ENCODE data around the gene LPA. TPM values are rescaled to one million over a fixed set of nuclear protein-coding genes. Genes with fewer than 3 reads are reported as not detected.
"Not testable (repeated sequence)": the region's sequence is repeated elsewhere in the genome, so short reads cannot be mapped to it uniquely, and the experiment has no call there.

LPA gene
- total RNA-seq: not detected
- not detected for polyA plus RNA-seq

- not testable (repeated sequence) for H3K9me3 ChIP-seq (ENCODE audit: control insufficient read depth in 2 of 2, low read length in 2 of 2); ATAC-seq (ENCODE audit: low read depth in 2 of 2); H3K36me3 Mint-ChIP-seq; H3K4me1 Mint-ChIP-seq; H3K4me1 ChIP-seq (ENCODE audit: control insufficient read depth, insufficient read depth, low read length, poor library complexity, severe bottlenecking); H3K4me3 ChIP-seq (ENCODE audit: low read depth, low read length); H3K9me3 Mint-ChIP-seq; H3K36me3 ChIP-seq (ENCODE audit: control insufficient read depth, insufficient read depth, low read length); H3K4me3 Mint-ChIP-seq; H3K27ac ChIP-seq (ENCODE audit: insufficient read depth, low read length, poor library complexity, severe bottlenecking); DNase-seq; H3K27me3 ChIP-seq (ENCODE audit: control insufficient read depth, insufficient read depth, low read length); H3K27me3 Mint-ChIP-seq; H3K27ac Mint-ChIP-seq
Measured at GRCh38 chr6:160664198-160664597, at the start of gene LPA. TSS of gene LPA (minus strand) at chr6:160664275. CDS start at chr6:160664214, 61 bp downstream.

- not testable (repeated sequence) for H3K27me3 Mint-ChIP-seq; H3K4me1 Mint-ChIP-seq; H3K4me3 ChIP-seq (ENCODE audit: low read depth, low read length); H3K36me3 ChIP-seq (ENCODE audit: control insufficient read depth, insufficient read depth, low read length); H3K27me3 ChIP-seq (ENCODE audit: control insufficient read depth, insufficient read depth, low read length); H3K27ac ChIP-seq (ENCODE audit: insufficient read depth, low read length, poor library complexity, severe bottlenecking); H3K4me3 Mint-ChIP-seq; H3K36me3 Mint-ChIP-seq; DNase-seq; H3K9me3 Mint-ChIP-seq; ATAC-seq (ENCODE audit: low read depth in 2 of 2); H3K9me3 ChIP-seq (ENCODE audit: control insufficient read depth in 2 of 2, low read length in 2 of 2); H3K27ac Mint-ChIP-seq; H3K4me1 ChIP-seq (ENCODE audit: control insufficient read depth, insufficient read depth, low read length, poor library complexity, severe bottlenecking)
Measured at GRCh38 chr6:160708993-160709392, 44.9 kb upstream of the LPA start.

GRCh38 chr6:160704688-160705087 lies 40.6 kb upstream of the LPA start:
- peak overlapping the region in 1 of 4 donors; percentile 11 for H3K4me3 Mint-ChIP-seq
- not testable (repeated sequence) for H3K4me3 ChIP-seq (ENCODE audit: low read depth, low read length); H3K4me1 Mint-ChIP-seq; H3K36me3 ChIP-seq (ENCODE audit: control insufficient read depth, insufficient read depth, low read length); H3K27me3 ChIP-seq (ENCODE audit: control insufficient read depth, insufficient read depth, low read length); H3K9me3 ChIP-seq (ENCODE audit: control insufficient read depth in 2 of 2, low read length in 2 of 2); H3K27me3 Mint-ChIP-seq; DNase-seq; H3K27ac Mint-ChIP-seq; H3K36me3 Mint-ChIP-seq; H3K9me3 Mint-ChIP-seq; ATAC-seq (ENCODE audit: low read depth in 2 of 2); H3K27ac ChIP-seq (ENCODE audit: insufficient read depth, low read length, poor library complexity, severe bottlenecking); H3K4me1 ChIP-seq (ENCODE audit: control insufficient read depth, insufficient read depth, low read length, poor library complexity, severe bottlenecking)

- H3K27ac ChIP-seq (ENCODE audit: insufficient read depth, low read length, poor library complexity, severe bottlenecking); H3K27me3 ChIP-seq (ENCODE audit: control insufficient read depth, insufficient read depth, low read length); H3K27me3 Mint-ChIP-seq; H3K4me1 ChIP-seq (ENCODE audit: control insufficient read depth, insufficient read depth, low read length, poor library complexity, severe bottlenecking); H3K36me3 ChIP-seq (ENCODE audit: control insufficient read depth, insufficient read depth, low read length); DNase-seq; ATAC-seq (ENCODE audit: low read depth in 2 of 2); H3K9me3 Mint-ChIP-seq; H3K9me3 ChIP-seq (ENCODE audit: control insufficient read depth in 2 of 2, low read length in 2 of 2); H3K4me3 Mint-ChIP-seq; H3K4me1 Mint-ChIP-seq; H3K36me3 Mint-ChIP-seq; H3K4me3 ChIP-seq (ENCODE audit: low read depth, low read length): not testable (repeated sequence)
- H3K27ac Mint-ChIP-seq: peak within 1 kb of the TSS in 1 of 3 donors; percentile 60
Measured at GRCh38 chr6:160701918-160702680, 38.0 kb upstream of the LPA start, which contains the start of gene PLG. TSS of gene PLG (plus strand) at chr6:160702244. CDS start at chr6:160702305, 61 bp downstream.

- Mint-ChIP-seq H3K9me3 (peaks cover 0 to 4% (median 1%) of the 10 kb centered on the region in 7 donors), H3K27me3 (peaks cover 8% of the 10 kb centered on the region), H3K36me3 (no peaks in the 10 kb centered on the region), H3K27ac (no peak overlapping the region), H3K4me3 (no peak overlapping the region), H3K4me1 (no peaks in the 10 kb centered on the region)
- ATAC-seq (ENCODE audit: low read depth in 2 of 2) (no peak), DNase-seq (no peak)
- H3K4me1 ChIP-seq (ENCODE audit: control insufficient read depth, insufficient read depth, low read length, poor library complexity, severe bottlenecking): no peaks in the 10 kb centered on the region
- no peaks in the 10 kb centered on the region for H3K27me3 ChIP-seq (ENCODE audit: control insufficient read depth, insufficient read depth, low read length)
- no peaks in the 10 kb centered on the region for H3K36me3 ChIP-seq (ENCODE audit: control insufficient read depth, insufficient read depth, low read length)
- no peak overlapping the region for H3K4me3 ChIP-seq (ENCODE audit: low read depth, low read length)
- no peak overlapping the region for H3K27ac ChIP-seq (ENCODE audit: insufficient read depth, low read length, poor library complexity, severe bottlenecking)
- H3K9me3 ChIP-seq (ENCODE audit: control insufficient read depth in 2 of 2, low read length in 2 of 2): no peaks in the 10 kb centered on the region
Measured at GRCh38 chr6:160697826-160698225, 33.8 kb upstream of the LPA start.

- H3K4me1 Mint-ChIP-seq; H3K9me3 Mint-ChIP-seq; H3K27ac ChIP-seq (ENCODE audit: insufficient read depth, low read length, poor library complexity, severe bottlenecking): not testable (repeated sequence)
Measured at GRCh38 chr6:160696884-160697283, 32.8 kb upstream of the LPA start.

GRCh38 chr6:160695622-160696021 lies 31.5 kb upstream of the LPA start:
- ATAC-seq (ENCODE audit: low read depth in 2 of 2); H3K4me1 Mint-ChIP-seq: not testable (repeated sequence)

More at GRCh38 chr6:160696884-160697283, 32.8 kb upstream of the LPA start:
- not testable (repeated sequence) for H3K36me3 ChIP-seq (ENCODE audit: control insufficient read depth, insufficient read depth, low read length); ATAC-seq (ENCODE audit: low read depth in 2 of 2); H3K9me3 ChIP-seq (ENCODE audit: control insufficient read depth in 2 of 2, low read length in 2 of 2); H3K27me3 ChIP-seq (ENCODE audit: control insufficient read depth, insufficient read depth, low read length); H3K4me1 ChIP-seq (ENCODE audit: control insufficient read depth, insufficient read depth, low read length, poor library complexity, severe bottlenecking); H3K4me3 Mint-ChIP-seq; H3K36me3 Mint-ChIP-seq; DNase-seq; H3K4me3 ChIP-seq (ENCODE audit: low read depth, low read length); H3K27ac Mint-ChIP-seq
- H3K27me3 Mint-ChIP-seq: peaks cover 11% of the 10 kb centered on the region

GRCh38 chr6:160695025-160695424 lies 30.9 kb upstream of the LPA start:
- not testable (repeated sequence) for H3K27me3 ChIP-seq (ENCODE audit: control insufficient read depth, insufficient read depth, low read length); H3K36me3 ChIP-seq (ENCODE audit: control insufficient read depth, insufficient read depth, low read length); DNase-seq; H3K9me3 Mint-ChIP-seq; ATAC-seq (ENCODE audit: low read depth in 2 of 2); H3K9me3 ChIP-seq (ENCODE audit: control insufficient read depth in 2 of 2, low read length in 2 of 2); H3K4me3 ChIP-seq (ENCODE audit: low read depth, low read length); H3K27ac Mint-ChIP-seq; H3K4me3 Mint-ChIP-seq; H3K4me1 ChIP-seq (ENCODE audit: control insufficient read depth, insufficient read depth, low read length, poor library complexity, severe bottlenecking); H3K27ac ChIP-seq (ENCODE audit: insufficient read depth, low read length, poor library complexity, severe bottlenecking); H3K4me1 Mint-ChIP-seq; H3K36me3 Mint-ChIP-seq
- H3K27me3 Mint-ChIP-seq: peaks cover 11% of the 10 kb centered on the region

More at GRCh38 chr6:160695622-160696021, 31.5 kb upstream of the LPA start:
- H3K9me3 ChIP-seq (ENCODE audit: control insufficient read depth in 2 of 2, low read length in 2 of 2); H3K27me3 ChIP-seq (ENCODE audit: control insufficient read depth, insufficient read depth, low read length); H3K36me3 ChIP-seq (ENCODE audit: control insufficient read depth, insufficient read depth, low read length); H3K36me3 Mint-ChIP-seq; DNase-seq; H3K27ac Mint-ChIP-seq; H3K27ac ChIP-seq (ENCODE audit: insufficient read depth, low read length, poor library complexity, severe bottlenecking); H3K4me1 ChIP-seq (ENCODE audit: control insufficient read depth, insufficient read depth, low read length, poor library complexity, severe bottlenecking); H3K4me3 Mint-ChIP-seq; H3K4me3 ChIP-seq (ENCODE audit: low read depth, low read length); H3K9me3 Mint-ChIP-seq: not testable (repeated sequence)
- H3K27me3 Mint-ChIP-seq: peaks cover 11% of the 10 kb centered on the region

All from CD4-positive, CD25-positive, alpha-beta regulatory T cell (primary cell).